HepG2 (cell line): ENCODE results near the gene ISY1. TPM values are rescaled to one million over a fixed set of nuclear protein-coding genes. Genes with fewer than 3 reads are reported as not detected.

Source experiments
- AHR ChIP-seq: IDR thresholded peaks from 2 replicates; pipeline ENCODE4 v1.6.1; 2018; ENCODE audit warnings: missing genetic modification reagents, missing compliant biosample characterization
- ATF7-NPFF ChIP-seq: sonication (generic); formaldehyde crosslinking; IDR thresholded peaks from 2 replicates; pipeline ENCODE4 v1.8.1; 2023; ENCODE audit warnings: mild to moderate bottlenecking, low read depth, missing genetic modification reagents, moderate library complexity
- CBX1 ChIP-seq: IDR thresholded peaks from one replicate; pipeline ENCODE4 v1.6.1; 2016; ENCODE audit warnings: antibody characterized with exemption, low read depth
- CCAR2 ChIP-seq: fragments of 200-400 bp; formaldehyde crosslinking; optimal IDR thresholded peaks from 2 replicates; pipeline ENCODE3; 2018; ENCODE audit warnings: low read depth, mild to moderate bottlenecking, low read length, moderate library complexity
- CENPX ChIP-seq: sonication (generic); formaldehyde crosslinking; IDR thresholded peaks from 2 replicates; pipeline ENCODE4 v1.9.0; 2021; ENCODE audit warnings: mild to moderate bottlenecking, missing genetic modification reagents, moderate library complexity
- HNRNPLL ChIP-seq: fragments of 200-400 bp; formaldehyde crosslinking; IDR thresholded peaks from 2 replicates; pipeline ENCODE4 v1.6.1; 2017; ENCODE audit warnings: mild to moderate bottlenecking, low read depth, low read length; ENCODE audit not compliant: poor library complexity, severe bottlenecking
- IRF2 ChIP-seq: IDR thresholded peaks from 2 replicates; pipeline ENCODE4 v1.6.1; 2018; ENCODE audit warnings: missing genetic modification reagents, missing compliant biosample characterization
- KAT8 ChIP-seq: IDR thresholded peaks from 2 replicates; pipeline ENCODE4 v1.6.1; 2016; ENCODE audit warnings: missing genetic modification reagents, missing compliant biosample characterization
- NKX3-1 ChIP-seq: sonication (generic); formaldehyde crosslinking; IDR thresholded peaks from 2 replicates; pipeline ENCODE4 v1.5.0; 2020; ENCODE audit warnings: missing genetic modification reagents
- NR2F2 ChIP-seq: IDR thresholded peaks from 2 replicates; pipeline ENCODE4 v1.6.1; 2012; ENCODE audit warnings: low read depth, inconsistent platforms, borderline replicate concordance
- RXRB ChIP-seq: IDR thresholded peaks from 2 replicates; pipeline ENCODE4 v1.6.1; 2016; ENCODE audit warnings: borderline replicate concordance, missing genetic modification reagents, missing compliant biosample characterization
- SIN3B ChIP-seq: fragments of 150-350 bp; IDR thresholded peaks from 2 replicates; pipeline ENCODE4 v1.6.1; 2014; ENCODE audit warnings: low read length
- SIX1 ChIP-seq: sonication (generic); formaldehyde crosslinking; IDR thresholded peaks from 2 replicates; pipeline ENCODE4 v1.4.0; 2020; ENCODE audit warnings: missing genetic modification reagents, borderline replicate concordance
- SMAD9 ChIP-seq: sonication (generic); formaldehyde crosslinking; IDR thresholded peaks from 2 replicates; pipeline ENCODE4 v1.5.1; 2020; ENCODE audit warnings: mild to moderate bottlenecking, missing genetic modification reagents
- SP140L ChIP-seq: sonication (generic); formaldehyde crosslinking; IDR thresholded peaks from 2 replicates; pipeline ENCODE4 v1.4.0; 2020; ENCODE audit warnings: missing genetic modification reagents, borderline replicate concordance
- SP5 ChIP-seq: IDR thresholded peaks from 2 replicates; pipeline ENCODE4 v1.6.1; 2016; ENCODE audit warnings: low read depth, borderline replicate concordance
- ZFAT ChIP-seq: sonication (generic); formaldehyde crosslinking; conservative IDR thresholded peaks from 2 replicates; pipeline ENCODE4 v1.8.1; 2023; ENCODE audit warnings: missing genetic modification reagents, inconsistent platforms
- ZKSCAN1 ChIP-seq: fragments of 150-350 bp; IDR thresholded peaks from 2 replicates; pipeline ENCODE4 v1.6.1; 2014; ENCODE audit warnings: low read length
- ZNF260 ChIP-seq: sonication (generic); formaldehyde crosslinking; IDR thresholded peaks from 2 replicates; pipeline ENCODE4 v1.4.0; 2020; ENCODE audit warnings: missing genetic modification reagents, low read depth, mild to moderate bottlenecking, borderline replicate concordance
- ZNF468 ChIP-seq: sonication (generic); formaldehyde crosslinking; IDR thresholded peaks from 2 replicates; pipeline ENCODE4 v1.8.0; 2022; ENCODE audit warnings: mild to moderate bottlenecking, moderate library complexity, missing genetic modification reagents
- ZNF546 ChIP-seq: sonication (generic); formaldehyde crosslinking; conservative IDR thresholded peaks from 2 replicates; pipeline ENCODE4 v1.8.1; 2023; ENCODE audit warnings: mild to moderate bottlenecking, missing genetic modification reagents
- ZNF619 ChIP-seq: sonication (generic); formaldehyde crosslinking; IDR thresholded peaks from 2 replicates; pipeline ENCODE4 v1.4.0; 2020; ENCODE audit warnings: mild to moderate bottlenecking, missing genetic modification reagents
- ZNF780A ChIP-seq: sonication (generic); formaldehyde crosslinking; IDR thresholded peaks from 2 replicates; pipeline ENCODE4 v1.8.0; 2022; ENCODE audit warnings: mild to moderate bottlenecking, missing genetic modification reagents, moderate library complexity
- ZNF790 ChIP-seq: sonication (generic); formaldehyde crosslinking; IDR thresholded peaks from 2 replicates; pipeline ENCODE4 v1.8.0; 2022; ENCODE audit warnings: missing genetic modification reagents, mild to moderate bottlenecking, borderline replicate concordance
- ZZZ3 ChIP-seq: sonication (generic); formaldehyde crosslinking; IDR thresholded peaks from 2 replicates; pipeline ENCODE4 v1.4.0; 2020; ENCODE audit warnings: missing genetic modification reagents, mild to moderate bottlenecking, borderline replicate concordance
- polyA plus RNA-seq, 8 experiments: library from polyadenylated mRNA; depleted of rRNA in 3 of 8; stranded (reverse) in 7 of 8; unstranded in 1 of 8; fragments of >200 nt; fragmentation: Illumina TruSeq in 4 of 8; extraction: Trizol in 4 of 8; gene quantifications; 2 replicates each; pipeline versions ENCODE4 v1.2.1 to v1.2.3, GENCODE V29; 2011 to 2016; ENCODE audit warnings: low read depth in 4 of 8, missing spikeins in 1 of 8, mixed read lengths in 1 of 8; ENCODE audit not compliant: insufficient read depth in 1 of 8
- total RNA-seq, 5 experiments: library from RNA; depleted of rRNA; stranded (reverse); fragments of >200 nt; fragmentation: Illumina TruSeq; extraction: Trizol; gene quantifications; 2 replicates each; pipeline ENCODE4 v1.2.3, GENCODE V29; 2016; ENCODE audit warnings: low read depth in 1 of 5
- TF ChIP-seq, protein P1 (sequence below): sonication (generic); formaldehyde crosslinking; IDR thresholded peaks from 2 replicates; pipeline ENCODE4 v1.5.0; 2020; ENCODE audit warnings: missing genetic modification reagents
- TF ChIP-seq, protein P2 (sequence below): IDR thresholded peaks from 2 replicates; pipeline ENCODE4 v1.6.1; 2016
- TF ChIP-seq, protein P3 (sequence below): sonication (generic); formaldehyde crosslinking; IDR thresholded peaks from 2 replicates; pipeline ENCODE4 v1.5.0; 2020; ENCODE audit warnings: missing genetic modification reagents
- TF ChIP-seq, protein P4 (sequence below): sonication (generic); formaldehyde crosslinking; IDR thresholded peaks from 2 replicates; pipeline ENCODE4 v1.8.0; 2022; ENCODE audit warnings: low read depth, missing genetic modification reagents

ISY1 gene
- total and polyA plus RNA-seq, 2 of the 13 experiments (the other 11 are each of a cell fraction or from before 2014, with no cell fraction given), result 21.0 to 39.1 TPM

DNA sequence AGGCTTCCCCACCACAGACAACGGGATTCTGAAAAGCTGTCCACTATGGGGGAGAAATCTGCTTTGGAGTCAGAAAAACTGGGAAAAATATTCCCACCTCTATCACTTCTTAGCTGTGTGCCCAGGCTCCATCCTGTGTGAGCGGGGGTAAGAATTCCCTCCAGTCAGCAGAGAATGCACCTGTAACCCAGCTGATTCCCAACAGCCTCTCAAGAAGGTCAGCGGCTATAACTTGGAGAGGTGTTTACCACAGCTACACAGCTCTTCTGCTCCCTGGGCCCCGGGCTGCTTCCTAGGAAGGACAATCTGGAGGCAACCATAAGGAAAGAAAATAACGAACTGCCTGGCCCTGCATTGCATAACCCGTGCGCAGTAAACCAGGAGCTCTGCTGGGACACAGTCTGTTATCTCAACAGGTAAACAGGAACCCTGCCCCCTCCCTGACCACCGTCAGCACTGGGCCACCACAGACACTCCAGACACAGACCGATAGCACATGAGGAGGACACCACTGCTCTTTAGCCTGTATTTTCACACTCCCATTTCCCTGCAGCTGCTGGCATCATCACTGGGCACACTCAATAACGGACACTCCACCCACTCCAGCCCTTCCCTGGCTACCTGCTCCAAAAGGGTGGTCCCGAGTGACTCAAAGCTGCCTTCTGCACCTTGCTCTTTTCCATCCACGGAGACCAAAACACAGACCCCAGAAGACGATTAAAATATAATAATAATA is 41.3 kb downstream of the ISY1 start (continued):
- TF ChIP-seq HNRNPLL (no peak), CBX1 (peak; percentile 48), ZNF790 (CRISPR knock-in tag) (no peak), SIN3B (no peak), NR2F2 (peak; percentile 44; the same call in 1 of the 2 replicates), ATF7-NPFF (peak; percentile 68; the same call in 1 of the 2 replicates), ZZZ3 (CRISPR knock-in tag) (no peak), ZNF468 (CRISPR knock-in tag) (no peak; the same call in 1 of the 2 replicates), ZFAT (CRISPR knock-in tag) (no peak), KAT8 (CRISPR knock-in tag) (peak; percentile 76; the same call in 1 of the 2 replicates), AHR (CRISPR knock-in tag) (peak; percentile 64; the same call in 1 of the 2 replicates), IRF2 (peak; percentile 91), CENPX (CRISPR knock-in tag) (no peak), SP5 (CRISPR knock-in tag) (peak; percentile 88), ZNF546 (CRISPR knock-in tag) (no peak), SP140L (CRISPR knock-in tag) (peak; percentile 63; the same call in 1 of the 2 replicates), NKX3-1 (CRISPR knock-in tag) (0 out of 2 replicates have a peak, but pooled peaks have one; percentile 57), ZNF260 (CRISPR knock-in tag) (no peak), SIX1 (no peak), ZNF780A (CRISPR knock-in tag) (no peak; the same call in 1 of the 2 replicates), ZKSCAN1 (no peak), SMAD9 (CRISPR knock-in tag) (0 out of 2 replicates have a peak, but pooled peaks have one; percentile 25), ZNF619 (CRISPR knock-in tag) (no peak), CCAR2 (peak; percentile 32), RXRB (CRISPR knock-in tag) (peak; percentile 90)
- TF ChIP-seq, protein P1, sequence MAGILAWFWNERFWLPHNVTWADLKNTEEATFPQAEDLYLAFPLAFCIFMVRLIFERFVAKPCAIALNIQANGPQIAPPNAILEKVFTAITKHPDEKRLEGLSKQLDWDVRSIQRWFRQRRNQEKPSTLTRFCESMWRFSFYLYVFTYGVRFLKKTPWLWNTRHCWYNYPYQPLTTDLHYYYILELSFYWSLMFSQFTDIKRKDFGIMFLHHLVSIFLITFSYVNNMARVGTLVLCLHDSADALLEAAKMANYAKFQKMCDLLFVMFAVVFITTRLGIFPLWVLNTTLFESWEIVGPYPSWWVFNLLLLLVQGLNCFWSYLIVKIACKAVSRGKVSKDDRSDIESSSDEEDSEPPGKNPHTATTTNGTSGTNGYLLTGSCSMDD (CRISPR knock-in tag), result no peak
- TF ChIP-seq, protein P2, sequence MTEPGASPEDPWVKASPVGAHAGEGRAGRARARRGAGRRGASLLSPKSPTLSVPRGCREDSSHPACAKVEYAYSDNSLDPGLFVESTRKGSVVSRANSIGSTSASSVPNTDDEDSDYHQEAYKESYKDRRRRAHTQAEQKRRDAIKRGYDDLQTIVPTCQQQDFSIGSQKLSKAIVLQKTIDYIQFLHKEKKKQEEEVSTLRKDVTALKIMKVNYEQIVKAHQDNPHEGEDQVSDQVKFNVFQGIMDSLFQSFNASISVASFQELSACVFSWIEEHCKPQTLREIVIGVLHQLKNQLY (CRISPR knock-in tag), result peak; percentile 51; the same call in 1 of the 2 replicates
- TF ChIP-seq, protein P3, sequence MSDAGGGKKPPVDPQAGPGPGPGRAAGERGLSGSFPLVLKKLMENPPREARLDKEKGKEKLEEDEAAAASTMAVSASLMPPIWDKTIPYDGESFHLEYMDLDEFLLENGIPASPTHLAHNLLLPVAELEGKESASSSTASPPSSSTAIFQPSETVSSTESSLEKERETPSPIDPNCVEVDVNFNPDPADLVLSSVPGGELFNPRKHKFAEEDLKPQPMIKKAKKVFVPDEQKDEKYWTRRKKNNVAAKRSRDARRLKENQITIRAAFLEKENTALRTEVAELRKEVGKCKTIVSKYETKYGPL (CRISPR knock-in tag), result peak; percentile 98
- TF ChIP-seq, protein P4, sequence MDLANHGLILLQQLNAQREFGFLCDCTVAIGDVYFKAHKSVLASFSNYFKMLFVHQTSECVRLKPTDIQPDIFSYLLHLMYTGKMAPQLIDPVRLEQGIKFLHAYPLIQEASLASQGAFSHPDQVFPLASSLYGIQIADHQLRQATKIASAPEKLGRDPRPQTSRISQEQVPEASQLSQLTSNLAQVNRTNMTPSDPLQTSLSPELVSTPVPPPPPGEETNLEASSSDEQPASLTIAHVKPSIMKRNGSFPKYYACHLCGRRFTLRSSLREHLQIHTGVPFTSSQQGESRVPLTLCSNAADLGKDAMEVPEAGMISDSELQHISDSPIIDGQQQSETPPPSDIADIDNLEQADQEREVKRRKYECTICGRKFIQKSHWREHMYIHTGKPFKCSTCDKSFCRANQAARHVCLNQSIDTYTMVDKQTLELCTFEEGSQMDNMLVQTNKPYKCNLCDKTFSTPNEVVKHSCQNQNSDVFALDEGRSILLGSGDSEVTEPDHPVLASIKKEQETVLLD (CRISPR knock-in tag), result peak; percentile 71; the same call in 1 of the 2 replicates
